Activated B cell treated with CpG ODN at 0.5 μM for 24 hours (primary cell): ENCODE results near the gene CCDC73. TPM values are rescaled to one million over a fixed set of nuclear protein-coding genes. Genes with fewer than 3 reads are reported as not detected.
"Not testable (repeated sequence)": the region's sequence is repeated elsewhere in the genome, so short reads cannot be mapped to it uniquely, and the experiment has no call there.

Source experiments
- ATAC-seq: fragments of 200-7000 bp; cut with Tn5 transposase; one replicate; pipeline ENCODE4 v1.10.0; 2021; ENCODE audit warnings: low read depth, mild to moderate bottlenecking, moderate library complexity
- CTCF ChIA-PET: fragments of 350-600 bp; sonication (Branson Sonifier 250); formaldehyde crosslinking; loops from one replicate; lab custom pipeline; 2021; ENCODE audit warnings: antibody characterized with exemption; lab: Charles Lee
- POLR2A ChIA-PET: fragments of 350-600 bp; sonication (Branson Sonifier 250); formaldehyde crosslinking; loops from one replicate; lab custom pipeline; 2021; ENCODE audit warnings: antibody characterized with exemption; lab: Charles Lee
- DNase-seq: peaks from one replicate; pipeline ENCODE4 v3.0.0; 2022
- H3K27ac Mint-ChIP-seq: one replicate; pipeline ENCODE4 v1.8.0; 2020; ENCODE audit warnings: mixed read lengths
- H3K27me3 Mint-ChIP-seq: one replicate; pipeline ENCODE4 v1.8.0; 2021; ENCODE audit warnings: mixed read lengths
- H3K36me3 Mint-ChIP-seq: one replicate; pipeline ENCODE4 v1.8.0; 2021; ENCODE audit warnings: low read depth, mixed read lengths
- H3K4me1 Mint-ChIP-seq: one replicate; pipeline ENCODE4 v1.8.0; 2021; ENCODE audit warnings: mixed read lengths
- H3K4me3 Mint-ChIP-seq: one replicate; pipeline ENCODE4 v1.8.0; 2020; ENCODE audit warnings: mild to moderate bottlenecking, mixed read lengths
- H3K9me3 Mint-ChIP-seq: one replicate; pipeline ENCODE4 v1.8.0; 2020; ENCODE audit warnings: mixed read lengths
- intact Hi-C: fragments of 100-400 bp; cut with micrococcal nuclease; formaldehyde crosslinking; loops from one replicate; pipeline ENCODE4 v1.15.1; 2024
- total RNA-seq: library from RNA; stranded (reverse); gene quantifications from 2 replicates; pipeline ENCODE4 v1.2.3, GENCODE V29; 2022
- TF ChIP-seq, protein P1 (sequence below): fragments of 200-600 bp; IDR thresholded peaks from one replicate; pipeline ENCODE4 v1.8.0; 2022; ENCODE audit warnings: antibody characterized with exemption, mild to moderate bottlenecking

The CCDC73 gene
- total RNA-seq, 1 donor from 2014 or later: 0.07 TPM

DNA sequence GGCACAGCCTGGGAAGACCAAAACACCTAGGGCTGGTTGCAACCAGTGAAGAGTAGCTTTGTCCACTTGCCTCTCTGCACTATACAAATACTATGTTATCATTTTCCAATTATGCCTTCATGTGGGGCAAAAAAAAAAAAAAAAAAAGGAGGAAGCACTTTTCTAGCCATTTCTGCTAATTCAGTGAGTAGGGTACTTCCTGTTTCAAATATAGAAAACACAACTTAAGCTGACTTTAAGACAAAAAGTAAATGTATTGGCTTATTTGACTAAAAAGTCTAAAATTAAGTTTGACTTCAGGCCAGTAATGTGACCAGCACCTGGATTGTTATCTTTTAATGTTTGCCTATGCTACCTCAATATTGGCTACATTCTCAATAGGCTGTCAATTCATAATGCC lies 15.3 kb downstream of the CCDC73 start:
- Mint-ChIP-seq H3K36me3 (no peaks in the 10 kb centered on the region), H3K9me3 (no peaks in the 10 kb centered on the region), H3K27ac (no peak overlapping the region), H3K4me3 (no peak overlapping the region), H3K27me3 (no peaks in the 10 kb centered on the region), H3K4me1 (peaks cover 23% of the 10 kb centered on the region)
- TF ChIP-seq, protein P1, sequence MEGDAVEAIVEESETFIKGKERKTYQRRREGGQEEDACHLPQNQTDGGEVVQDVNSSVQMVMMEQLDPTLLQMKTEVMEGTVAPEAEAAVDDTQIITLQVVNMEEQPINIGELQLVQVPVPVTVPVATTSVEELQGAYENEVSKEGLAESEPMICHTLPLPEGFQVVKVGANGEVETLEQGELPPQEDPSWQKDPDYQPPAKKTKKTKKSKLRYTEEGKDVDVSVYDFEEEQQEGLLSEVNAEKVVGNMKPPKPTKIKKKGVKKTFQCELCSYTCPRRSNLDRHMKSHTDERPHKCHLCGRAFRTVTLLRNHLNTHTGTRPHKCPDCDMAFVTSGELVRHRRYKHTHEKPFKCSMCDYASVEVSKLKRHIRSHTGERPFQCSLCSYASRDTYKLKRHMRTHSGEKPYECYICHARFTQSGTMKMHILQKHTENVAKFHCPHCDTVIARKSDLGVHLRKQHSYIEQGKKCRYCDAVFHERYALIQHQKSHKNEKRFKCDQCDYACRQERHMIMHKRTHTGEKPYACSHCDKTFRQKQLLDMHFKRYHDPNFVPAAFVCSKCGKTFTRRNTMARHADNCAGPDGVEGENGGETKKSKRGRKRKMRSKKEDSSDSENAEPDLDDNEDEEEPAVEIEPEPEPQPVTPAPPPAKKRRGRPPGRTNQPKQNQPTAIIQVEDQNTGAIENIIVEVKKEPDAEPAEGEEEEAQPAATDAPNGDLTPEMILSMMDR: no peak
- ChIA-PET CTCF (no interaction called here), POLR2A (interaction anchor here (0.6 kb wide), 1 partner anchor 76 kb away, joined by 4 read pairs; no protein-coding TSS in a partner anchor)
- ATAC-seq: no peak
- no peak for DNase-seq
- intact Hi-C loops: no loop called here

- DNase-seq (no peak), ATAC-seq (no peak)
- Mint-ChIP-seq H3K27me3 (no peaks in the 10 kb centered on the region), H3K36me3 (no peaks in the 10 kb centered on the region), H3K4me3 (peak overlapping the region; percentile 64), H3K27ac (peak overlapping the region; percentile 13), H3K4me1 (peaks cover 23% of the 10 kb centered on the region), H3K9me3 (no peaks in the 10 kb centered on the region)
- TF ChIP-seq, protein P1: no peak
- intact Hi-C loops: no loop called here
- CTCF ChIA-PET: no interaction called here
- POLR2A ChIA-PET: no interaction called here
These were observed 18.6 kb downstream of the CCDC73 start for GRCh38 chr11:32775908-32776307.

- H3K4me1 Mint-ChIP-seq: peaks cover 18% of the 10 kb centered on the region
- H3K9me3 Mint-ChIP-seq: no peaks in the 10 kb centered on the region
These were observed 20.4 kb downstream of the CCDC73 start for GRCh38 chr11:32774081-32774480.

GRCh38 chr11:32772731-32773130 lies 21.7 kb downstream of the CCDC73 start:
- Mint-ChIP-seq H3K36me3 (no peaks in the 10 kb centered on the region), H3K27ac (no peak overlapping the region), H3K9me3 (no peaks in the 10 kb centered on the region), H3K4me1 (peaks cover 11% of the 10 kb centered on the region), H3K4me3 (no peak overlapping the region), H3K27me3 (no peaks in the 10 kb centered on the region)
- ChIA-PET POLR2A (no interaction called here), CTCF (no interaction called here)
- no peak for DNase-seq
- intact Hi-C loops: no loop called here
- TF ChIP-seq, protein P1: no peak
- no peak for ATAC-seq

More at GRCh38 chr11:32774081-32774480, 20.4 kb downstream of the CCDC73 start:
- no peak for DNase-seq
- no peak overlapping the region for H3K4me3 Mint-ChIP-seq
- H3K27me3 Mint-ChIP-seq: no peaks in the 10 kb centered on the region
- CTCF ChIA-PET: no interaction called here
- TF ChIP-seq, protein P1: no peak
- H3K27ac Mint-ChIP-seq: no peak overlapping the region
- no peaks in the 10 kb centered on the region for H3K36me3 Mint-ChIP-seq
- intact Hi-C loops: no loop called here
- POLR2A ChIA-PET: no interaction called here
- no peak for ATAC-seq

DNA sequence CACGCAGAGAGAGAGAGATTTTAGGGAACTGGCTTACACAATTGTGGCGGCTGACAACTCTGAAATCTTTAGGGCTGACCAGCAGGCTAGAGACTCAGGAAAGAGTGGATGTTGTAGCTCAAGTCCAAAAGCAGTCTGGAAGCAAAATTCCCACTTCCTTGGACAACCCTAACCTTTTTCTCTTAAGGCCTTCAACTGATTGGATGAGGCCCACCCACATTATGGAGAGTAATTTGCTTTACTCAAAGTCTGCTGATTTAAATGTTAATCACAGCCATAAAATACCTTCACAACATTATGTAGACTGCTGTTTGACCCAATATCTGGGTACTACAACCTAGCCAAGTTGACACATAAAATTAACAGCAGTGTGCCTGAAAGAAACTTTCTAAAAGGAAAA lies 32.7 kb downstream of the CCDC73 start:
- ATAC-seq, H3K36me3 Mint-ChIP-seq, H3K9me3 Mint-ChIP-seq, DNase-seq, intact Hi-C loops, CTCF ChIA-PET, H3K27ac Mint-ChIP-seq, H3K4me3 Mint-ChIP-seq, H3K27me3 Mint-ChIP-seq, POLR2A ChIA-PET, H3K4me1 Mint-ChIP-seq: not testable (repeated sequence)

DNA sequence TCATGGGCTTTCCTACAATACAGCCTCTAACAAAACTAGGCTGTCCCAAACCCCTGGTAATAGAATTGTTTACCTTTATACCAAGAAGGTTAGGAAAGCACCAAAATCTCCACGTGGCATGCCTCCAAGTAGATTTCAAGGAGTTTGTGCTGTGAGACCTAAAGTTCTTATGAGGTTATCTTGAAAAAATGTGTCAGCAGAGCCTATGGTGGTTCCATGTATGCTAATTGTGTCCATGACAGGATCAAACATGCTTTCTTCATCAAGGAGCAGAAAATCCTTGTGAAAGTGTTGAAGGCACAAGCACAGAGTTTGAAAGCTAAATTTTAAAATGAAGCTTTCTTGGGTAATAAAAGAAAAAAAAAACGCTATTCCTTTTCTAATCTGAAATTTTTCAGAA lies 36.2 kb downstream of the CCDC73 start:
- H3K4me3 Mint-ChIP-seq: no peak overlapping the region
- no peaks in the 10 kb centered on the region for H3K27me3 Mint-ChIP-seq
- ChIA-PET POLR2A (no interaction called here), CTCF (no interaction called here)
- H3K36me3 Mint-ChIP-seq: no peaks in the 10 kb centered on the region
- TF ChIP-seq, protein P1: no peak
- no peak overlapping the region for H3K27ac Mint-ChIP-seq
- no peak for ATAC-seq
- intact Hi-C loops: no loop called here
- H3K4me1 Mint-ChIP-seq: no peaks in the 10 kb centered on the region
- no peaks in the 10 kb centered on the region for H3K9me3 Mint-ChIP-seq
- DNase-seq: no peak

- POLR2A ChIA-PET, H3K9me3 Mint-ChIP-seq, DNase-seq, CTCF ChIA-PET, ATAC-seq, intact Hi-C loops, H3K36me3 Mint-ChIP-seq, H3K4me1 Mint-ChIP-seq, H3K27me3 Mint-ChIP-seq, H3K4me3 Mint-ChIP-seq, H3K27ac Mint-ChIP-seq: not testable (repeated sequence)
These were observed 41.3 kb downstream of the CCDC73 start for GRCh38 chr11:32753181-32753580.
